ENCODE results near the gene SLC39A9. TPM values are rescaled to one million over a fixed set of nuclear protein-coding genes. Genes with fewer than 3 reads are reported as not detected.

SLC39A9 gene
- total RNA-seq, 1 experiment from 2014 or later: 39.8 TPM

DNA sequence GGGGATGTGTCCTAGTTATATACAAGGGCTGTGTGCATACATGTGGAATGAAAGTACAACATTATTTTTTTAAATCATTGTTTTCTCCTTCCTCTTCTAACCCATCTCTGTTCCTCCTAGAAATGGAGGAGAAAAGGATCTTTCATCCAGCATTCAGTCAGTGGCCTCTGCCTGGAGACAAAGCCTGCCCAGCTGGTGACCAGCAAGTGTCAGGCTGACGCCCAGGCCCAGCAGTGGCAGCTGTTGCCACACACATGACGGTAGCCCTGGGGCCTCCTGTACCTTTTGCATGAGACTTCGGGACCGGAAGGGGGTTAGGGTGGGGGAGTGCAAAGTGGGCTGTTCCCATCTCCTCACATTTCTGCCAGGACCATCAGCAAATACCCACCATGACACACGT is 46.6 kb upstream of the SLC39A9 start:
- no peaks in the 10 kb centered on the region; the same call in 1 of the 2 replicates for H3K27me3 Mint-ChIP-seq (ENCODE audit: low read depth)
- H3K27ac Mint-ChIP-seq: no peak overlapping the region

More for the DNA sequence above, 46.6 kb upstream of the SLC39A9 start:
- no peak overlapping the region for H3K9ac ChIP-seq (ENCODE audit: extremely low read depth, insufficient read length, low read length)
- Mint-ChIP-seq H3K36me3 (ENCODE audit: insufficient read depth in 1 of 3, low read depth in 3 of 3) (no peaks in the 10 kb centered on the region), H3K4me3 (no peak overlapping the region; a peak in 1 of 5 replicates), H3K4me1 (peaks cover 18 to 30% of the 10 kb centered on the region in 2 experiments), H3K9me3 (no peaks in the 10 kb centered on the region)
- H3K9me3 ChIP-seq (ENCODE audit: control insufficient read depth, low read depth, low read length): no peaks in the 10 kb centered on the region
- no peak overlapping the region for H2AK5ac ChIP-seq (ENCODE audit: insufficient read length, low read length)
- no peak overlapping the region for H2BK12ac ChIP-seq (ENCODE audit: insufficient read length, low read depth, low read length)
- no peak overlapping the region for H2BK120ac ChIP-seq (ENCODE audit: low read depth, low read length, poor library complexity, severe bottlenecking)
- H2BK15ac ChIP-seq (ENCODE audit: low read depth, low read length): no peak overlapping the region
- no peak overlapping the region for H3K56ac ChIP-seq (ENCODE audit: insufficient read length, low read depth, low read length)
- H4K5ac ChIP-seq (ENCODE audit: insufficient read length, low read depth, low read length): no peak overlapping the region
- no peak overlapping the region for H3K27ac ChIP-seq (ENCODE audit: insufficient read length, low read depth, low read length)
- no peak overlapping the region for H3K4me2 ChIP-seq (ENCODE audit: insufficient read depth, insufficient read length, low read length)
- H3K79me2 ChIP-seq (ENCODE audit: insufficient read depth, low read length): peaks cover 2% of the 10 kb centered on the region; the same call in 1 of the 2 replicates
- H3K27me3 ChIP-seq (ENCODE audit: insufficient read depth, low read length): no peaks in the 10 kb centered on the region
- no peaks in the 10 kb centered on the region for H4K20me1 ChIP-seq (ENCODE audit: control insufficient read depth, insufficient read depth, insufficient read length)
- no peaks in the 10 kb centered on the region for H3K23me2 ChIP-seq (ENCODE audit: insufficient read length, low read depth, low read length, poor library complexity, severe bottlenecking)
- no peak overlapping the region for H3K18ac ChIP-seq (ENCODE audit: insufficient read length, low read depth, low read length)
- H3K23ac ChIP-seq (ENCODE audit: insufficient read length, low read depth, low read length): no peak overlapping the region
- H3K4ac ChIP-seq (ENCODE audit: low read depth, low read length): no peak overlapping the region
- no CpG with 5 or more reads among the region's 5 CpGs for WGBS (ENCODE audit: extremely low coverage, insufficient read length, low lambda C conversion rate)
- TF ChIP-seq, protein P1, sequence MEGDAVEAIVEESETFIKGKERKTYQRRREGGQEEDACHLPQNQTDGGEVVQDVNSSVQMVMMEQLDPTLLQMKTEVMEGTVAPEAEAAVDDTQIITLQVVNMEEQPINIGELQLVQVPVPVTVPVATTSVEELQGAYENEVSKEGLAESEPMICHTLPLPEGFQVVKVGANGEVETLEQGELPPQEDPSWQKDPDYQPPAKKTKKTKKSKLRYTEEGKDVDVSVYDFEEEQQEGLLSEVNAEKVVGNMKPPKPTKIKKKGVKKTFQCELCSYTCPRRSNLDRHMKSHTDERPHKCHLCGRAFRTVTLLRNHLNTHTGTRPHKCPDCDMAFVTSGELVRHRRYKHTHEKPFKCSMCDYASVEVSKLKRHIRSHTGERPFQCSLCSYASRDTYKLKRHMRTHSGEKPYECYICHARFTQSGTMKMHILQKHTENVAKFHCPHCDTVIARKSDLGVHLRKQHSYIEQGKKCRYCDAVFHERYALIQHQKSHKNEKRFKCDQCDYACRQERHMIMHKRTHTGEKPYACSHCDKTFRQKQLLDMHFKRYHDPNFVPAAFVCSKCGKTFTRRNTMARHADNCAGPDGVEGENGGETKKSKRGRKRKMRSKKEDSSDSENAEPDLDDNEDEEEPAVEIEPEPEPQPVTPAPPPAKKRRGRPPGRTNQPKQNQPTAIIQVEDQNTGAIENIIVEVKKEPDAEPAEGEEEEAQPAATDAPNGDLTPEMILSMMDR (conservative IDR thresholded peaks at IDR 0.05): no peak
- H2AFZ ChIP-seq (ENCODE audit: low read length): no peak overlapping the region
- H2BK5ac ChIP-seq (ENCODE audit: insufficient read length, low read length): no peak overlapping the region
- H3K79me1 ChIP-seq (ENCODE audit: insufficient read depth, low read depth, low read length, poor library complexity, severe bottlenecking): no peaks in the 10 kb centered on the region
- DNase-seq: no peak
- H3K4me1 ChIP-seq (ENCODE audit: insufficient read depth, low read length): no peaks in the 10 kb centered on the region
- H3K14ac ChIP-seq (ENCODE audit: insufficient read depth, low read length): no peak overlapping the region; the same call in 1 of the 2 replicates
- no peak overlapping the region for H3T11ph ChIP-seq (ENCODE audit: low read length)
- H4K8ac ChIP-seq (replicated peaks; ENCODE audit: insufficient read length, low read depth, low read length): no peak overlapping the region
- H2BK20ac ChIP-seq (ENCODE audit: low read depth, low read length, poor library complexity, severe bottlenecking): no peak overlapping the region
- no peak overlapping the region for H4K91ac ChIP-seq (ENCODE audit: insufficient read length, low read depth, low read length)
